Tibial nerve (tissue), 4 donors: ENCODE measurements around the gene NUCKS1. TPM values are rescaled to one million over a fixed set of nuclear protein-coding genes. Genes with fewer than 3 reads are reported as not detected.

Experiments
- DNase-seq, 2 donors: peaks; one replicate each; pipeline ENCODE4 v3.0.0-alpha.2; 2019; ENCODE audit warnings: low spot score in 2 of 2
- H3K27ac ChIP-seq, 4 donors: fragments of 200-600 bp; sonication (generic) in 3 of 4; one replicate each; pipeline ENCODE4 v1.5.1; 2017 to 2019; ENCODE audit warnings: mild to moderate bottlenecking in 1 of 4
- H3K27me3 ChIP-seq, 2 donors: fragments of 200-600 bp; sonication (generic) in 1 of 2; one replicate each; pipeline versions ENCODE4 v1.5.1 to v1.6.0; 2017 to 2019
- H3K36me3 ChIP-seq, 3 donors: fragments of 200-600 bp; sonication (generic); one replicate each; pipeline ENCODE4 v1.5.1; 2018 to 2019
- H3K4me1 ChIP-seq, 4 donors: fragments of 200-600 bp; sonication (generic) in 3 of 4; one replicate each; pipeline ENCODE4 v1.5.1; 2017 to 2019
- H3K4me3 ChIP-seq, 4 donors: fragments of 200-600 bp; sonication (generic) in 3 of 4; one replicate each; pipeline ENCODE4 v1.5.1; 2017 to 2019; ENCODE audit warnings: mild to moderate bottlenecking in 1 of 4, moderate library complexity in 1 of 4
- H3K9me3 ChIP-seq, 4 donors: fragments of 200-600 bp; sonication (generic) in 3 of 4; one replicate each; pipeline ENCODE4 v1.5.1; 2017 to 2019
- EP300 ChIP-seq, 2 donors: sonication (generic); formaldehyde crosslinking; IDR thresholded peaks; one replicate each; pipeline ENCODE4 v1.6.1; 2017; ENCODE audit warnings: antibody characterized with exemption in 2 of 2, mild to moderate bottlenecking in 1 of 2
- POLR2A ChIP-seq, 2 donors: fragments of 450-650 bp; IDR thresholded peaks; one replicate each; pipeline ENCODE4 v1.6.1; 2017; ENCODE audit warnings: antibody characterized with exemption in 2 of 2, mild to moderate bottlenecking in 2 of 2, moderate library complexity in 2 of 2
- WGBS, 2 donors: methylation state at CpG; one replicate each; pipeline ENCODE4 v1.1.5; 2018; 5-methylcytosine and 5-hydroxymethylcytosine counted together
- total RNA-seq, 4 donors: library from RNA; depleted of rRNA; stranded (reverse); fragments of >200 nt; gene quantifications; one replicate each; pipeline ENCODE4 v1.1.0, GENCODE V29; 2016
- TF ChIP-seq, protein P1 (sequence below), 5 experiments: fragments of 200-600 bp in 3 of 5; fragments of 450-650 bp in 2 of 5; sonication (generic) in 3 of 5; IDR thresholded peaks; one replicate each; pipeline ENCODE4 v1.5.1; 2016 to 2019; ENCODE audit warnings: antibody characterized with exemption in 5 of 5, mild to moderate bottlenecking in 3 of 5, moderate library complexity in 2 of 5

Gene NUCKS1
- total RNA-seq, 4 donors from 2014 or later, result 80.1 to 181 (median 115) TPM

DNA sequence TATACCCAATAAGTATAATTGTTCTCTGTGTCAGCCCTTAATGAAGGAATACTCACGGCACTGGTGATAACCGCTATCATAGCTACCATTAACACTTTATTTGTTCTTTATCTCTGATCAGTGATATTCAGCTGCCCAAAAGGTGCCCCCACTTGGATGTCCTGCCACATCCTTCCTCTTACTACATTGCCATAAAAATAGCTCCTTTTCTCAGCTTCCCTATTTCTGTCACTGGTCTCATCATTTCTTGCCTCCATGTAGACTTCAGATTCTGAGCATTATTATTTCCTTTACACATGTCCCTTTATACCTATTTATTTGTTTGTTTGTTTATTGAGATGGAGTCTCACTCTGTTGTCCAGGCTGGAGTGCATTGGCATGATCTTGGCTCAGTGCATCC is 28.0 kb upstream of the NUCKS1 start:
- Histone ChIP-seq H3K36me3 (no peaks in the 10 kb centered on the region), H3K4me1 (peaks cover 0 to 20% (median 10%) of the 10 kb centered on the region in 4 donors), H3K9me3 (no peaks in the 10 kb centered on the region), H3K4me3 (no peak overlapping the region), H3K27ac (no peak overlapping the region), H3K27me3 (no peaks in the 10 kb centered on the region)
- TF ChIP-seq POLR2A (IDR thresholded peaks at IDR 0.05), result no peak
- TF ChIP-seq, protein P1, sequence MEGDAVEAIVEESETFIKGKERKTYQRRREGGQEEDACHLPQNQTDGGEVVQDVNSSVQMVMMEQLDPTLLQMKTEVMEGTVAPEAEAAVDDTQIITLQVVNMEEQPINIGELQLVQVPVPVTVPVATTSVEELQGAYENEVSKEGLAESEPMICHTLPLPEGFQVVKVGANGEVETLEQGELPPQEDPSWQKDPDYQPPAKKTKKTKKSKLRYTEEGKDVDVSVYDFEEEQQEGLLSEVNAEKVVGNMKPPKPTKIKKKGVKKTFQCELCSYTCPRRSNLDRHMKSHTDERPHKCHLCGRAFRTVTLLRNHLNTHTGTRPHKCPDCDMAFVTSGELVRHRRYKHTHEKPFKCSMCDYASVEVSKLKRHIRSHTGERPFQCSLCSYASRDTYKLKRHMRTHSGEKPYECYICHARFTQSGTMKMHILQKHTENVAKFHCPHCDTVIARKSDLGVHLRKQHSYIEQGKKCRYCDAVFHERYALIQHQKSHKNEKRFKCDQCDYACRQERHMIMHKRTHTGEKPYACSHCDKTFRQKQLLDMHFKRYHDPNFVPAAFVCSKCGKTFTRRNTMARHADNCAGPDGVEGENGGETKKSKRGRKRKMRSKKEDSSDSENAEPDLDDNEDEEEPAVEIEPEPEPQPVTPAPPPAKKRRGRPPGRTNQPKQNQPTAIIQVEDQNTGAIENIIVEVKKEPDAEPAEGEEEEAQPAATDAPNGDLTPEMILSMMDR (IDR thresholded peaks at IDR 0.05), result no peak
- no peak for TF ChIP-seq EP300 (IDR thresholded peaks at IDR 0.05)
- no peak for DNase-seq
- WGBS, 2 donors, result 78 to 86% methylated on average over 2 of the region's 2 CpGs

DNA sequence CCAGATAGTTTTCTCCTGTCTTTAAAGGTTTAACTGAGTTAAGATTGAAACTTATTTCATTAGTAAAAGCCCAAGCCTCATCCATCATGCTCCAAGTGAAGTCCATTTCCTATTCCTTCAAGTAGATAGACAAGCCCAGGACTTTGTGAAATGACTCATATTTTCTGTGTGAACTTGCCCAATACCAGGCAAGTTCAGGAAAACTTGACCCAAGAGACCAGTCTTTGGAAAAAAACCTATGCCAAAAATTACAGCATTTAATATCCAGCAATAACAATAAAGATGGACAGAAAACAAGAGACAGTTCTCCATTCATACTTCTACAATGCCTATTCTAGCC is 25.7 kb upstream of the NUCKS1 start:
- Histone ChIP-seq H3K27me3 (no peaks in the 10 kb centered on the region), H3K9me3 (no peaks in the 10 kb centered on the region), H3K27ac (peak overlapping the region; percentile 28 to 82 (median 78)), H3K4me3 (peak overlapping the region in 3 of 4 donors; percentile 53 to 73 (median 66)), H3K36me3 (peaks cover 0 to 6% (median 0%) of the 10 kb centered on the region in 3 donors), H3K4me1 (peaks cover 0 to 20% (median 10%) of the 10 kb centered on the region in 4 donors)
- peak in 1 of 2 donors; percentile 61 for DNase-seq
- peak; percentile 8 to 65 for TF ChIP-seq EP300 (IDR thresholded peaks at IDR 0.05)
- no peak for TF ChIP-seq POLR2A (IDR thresholded peaks at IDR 0.05)
- TF ChIP-seq, protein P1 (IDR thresholded peaks at IDR 0.05), result no peak

DNA sequence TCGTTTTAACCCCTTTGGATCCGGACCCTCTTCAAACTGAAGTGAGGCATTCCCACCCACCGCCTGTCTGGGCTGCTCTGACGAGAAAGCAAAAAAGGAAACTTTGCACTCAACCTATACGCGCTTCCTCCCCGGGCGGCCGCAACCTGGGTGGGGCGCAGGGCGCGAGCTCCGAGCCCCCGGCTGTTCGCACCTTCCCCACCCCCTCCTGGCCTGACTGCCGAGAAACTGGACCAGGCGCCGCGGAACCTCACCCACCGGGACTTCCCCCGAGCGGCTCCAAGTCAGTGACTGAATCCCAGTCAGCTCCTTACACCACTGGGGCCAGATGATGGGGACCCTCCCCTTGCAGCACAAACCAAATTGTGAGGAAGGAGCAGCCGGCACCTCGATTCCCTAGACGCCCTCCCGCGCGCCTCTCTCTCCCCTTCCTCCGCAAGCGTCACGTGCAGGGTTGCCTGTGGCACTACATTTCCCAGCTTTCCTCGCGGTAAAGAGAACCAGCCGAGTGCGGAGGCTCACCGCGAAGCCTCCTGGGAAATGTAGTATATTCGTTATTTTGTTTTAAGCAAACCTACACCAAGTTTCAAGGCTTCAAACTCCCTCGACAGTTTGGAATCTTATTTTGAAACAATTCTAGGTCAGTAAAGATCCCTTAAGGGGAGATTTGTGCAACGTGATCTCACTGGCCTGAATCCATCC is 25.2 kb upstream of the NUCKS1 start, which contains the start of gene RAB29:
RAB29 (minus strand) TSS at position 468 of the 702 bp plus-strand sequence. CDS start 526 bp downstream, outside the sequence.
- DNase-seq, result peak; percentile 60 to 86
- WGBS, 2 donors, result 1% methylated on average over 36 to 40 of the region's 40 CpGs
- H3K4me3 ChIP-seq, result peak within 1 kb of the TSS; percentile 53 to 86 (median 70)
- peak within 1 kb of the TSS; percentile 28 to 82 (median 78) for H3K27ac ChIP-seq
- TF ChIP-seq, protein P1 (IDR thresholded peaks at IDR 0.05), result no peak
- TF ChIP-seq POLR2A (IDR thresholded peaks at IDR 0.05), result peak in 1 of 2 donors; percentile 32
- peak; percentile 20 to 78 for TF ChIP-seq EP300 (IDR thresholded peaks at IDR 0.05)
- H3K4me1 ChIP-seq, result peaks cover 0 to 20% (median 10%) of the 10 kb centered on the region in 4 donors
- no peaks in the 10 kb centered on the region for H3K27me3 ChIP-seq
- H3K36me3 ChIP-seq, result peaks cover 0 to 10% (median 0%) of the 10 kb centered on the region in 3 donors
- no peaks in the 10 kb centered on the region for H3K9me3 ChIP-seq

DNA sequence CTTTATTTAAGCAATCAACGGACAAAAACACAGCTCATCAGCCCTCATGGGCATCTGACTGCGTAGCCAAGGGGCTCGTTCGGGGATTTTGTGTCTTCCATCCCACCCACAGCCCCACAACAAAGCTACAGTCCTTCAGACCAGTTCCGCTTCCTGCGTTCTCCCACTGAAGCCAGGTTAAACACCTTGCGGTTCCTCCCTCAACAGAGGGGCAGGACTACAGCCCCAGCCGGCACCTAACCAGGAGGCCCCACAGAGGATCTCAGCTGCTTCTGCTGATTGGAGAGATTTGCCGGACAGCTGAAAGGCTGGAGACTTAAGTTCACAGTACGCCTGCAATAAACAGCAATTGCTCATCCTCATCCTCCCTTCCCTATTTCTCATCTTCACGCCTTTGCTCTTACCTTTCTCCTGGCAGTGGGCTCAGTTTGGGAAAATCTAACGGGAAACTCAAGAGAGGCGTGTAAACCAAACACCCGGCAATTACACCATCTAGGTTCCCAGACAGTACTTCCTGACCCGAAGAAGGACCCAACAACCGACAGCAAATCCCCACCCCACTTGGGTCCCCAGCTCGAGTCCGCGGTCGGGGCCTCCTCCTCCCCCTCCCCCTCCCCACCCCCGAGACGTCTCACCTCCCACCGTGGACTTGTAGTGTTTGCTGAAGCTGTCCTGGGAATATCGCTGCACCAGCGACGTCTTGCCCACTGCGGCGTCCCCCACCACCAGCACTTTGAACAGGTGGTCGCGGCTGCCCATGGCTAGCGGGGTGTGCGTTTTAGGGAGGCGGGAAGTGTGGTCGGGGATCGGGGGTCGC is 24.4 kb upstream of the NUCKS1 start:
- DNase-seq, result no peak
- TF ChIP-seq, protein P1 (IDR thresholded peaks at IDR 0.05), result no peak
- no peak for TF ChIP-seq EP300 (IDR thresholded peaks at IDR 0.05)
- no peak for TF ChIP-seq POLR2A (IDR thresholded peaks at IDR 0.05)
- H3K27me3 ChIP-seq, result no peaks in the 10 kb centered on the region
- H3K36me3 ChIP-seq, result peaks cover 0 to 17% (median 0%) of the 10 kb centered on the region in 3 donors
- H3K9me3 ChIP-seq, result no peaks in the 10 kb centered on the region
- H3K27ac ChIP-seq, result peak overlapping the region; percentile 28 to 82 (median 78)
- peaks cover 0 to 20% (median 10%) of the 10 kb centered on the region in 4 donors for H3K4me1 ChIP-seq
- WGBS, 2 donors, result 17 to 22% methylated on average over 35 to 36 of the region's 36 CpGs
- peak overlapping the region; percentile 53 to 86 (median 70) for H3K4me3 ChIP-seq
